Neural progenitor cell (in vitro differentiated cells): ENCODE data around the gene GSG1.

ENCODE experiments used
- CTCF ChIP-seq: fragments of 200-600 bp; sonication (generic); IDR thresholded peaks from 2 replicates; pipeline ENCODE4 v1.5.1; 2017; ENCODE audit warnings: antibody characterized with exemption, mild to moderate bottlenecking
- EZH2phosphoT487 ChIP-seq: fragments of 200-600 bp; sonication (generic); IDR thresholded peaks from 2 replicates; pipeline ENCODE4 v1.6.1; 2017; ENCODE audit warnings: antibody characterized with exemption

GRCh38 chr12:13041224-13041623 is 62.2 kb downstream of the GSG1 start:
- TF ChIP-seq CTCF: no peak
- TF ChIP-seq EZH2phosphoT487: no peak
